Measurements from ENCODE around the gene MOB1B.

MOB1B gene

DNA sequence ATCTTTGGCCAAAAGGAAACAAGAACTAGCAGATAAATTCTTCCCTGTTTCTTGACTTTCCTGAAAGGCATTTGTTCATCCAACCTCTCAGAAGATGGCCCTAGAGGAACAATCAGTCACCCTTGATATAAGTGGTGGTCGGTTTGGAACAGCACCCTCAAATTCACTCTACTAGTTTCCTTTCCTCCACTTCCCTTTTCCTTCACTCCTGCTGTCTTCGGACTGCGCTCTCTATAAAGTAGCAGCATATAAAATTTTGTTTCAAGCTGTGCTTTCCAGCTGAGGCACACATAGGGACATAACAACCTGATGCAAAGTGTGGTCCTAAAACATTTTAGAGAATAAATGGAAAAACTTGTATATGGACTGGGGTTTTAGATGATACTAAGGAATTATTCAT lies 29.0 kb upstream of the MOB1B start:
- H3K4me3 ChIP-seq (ENCODE audit: low read depth, low read length) = no peak overlapping the region
- in situ Hi-C loops (cut with HindIII; ENCODE audit: low sequenced_read_pairs) = no loop called here
- TF ChIP-seq, protein P1, sequence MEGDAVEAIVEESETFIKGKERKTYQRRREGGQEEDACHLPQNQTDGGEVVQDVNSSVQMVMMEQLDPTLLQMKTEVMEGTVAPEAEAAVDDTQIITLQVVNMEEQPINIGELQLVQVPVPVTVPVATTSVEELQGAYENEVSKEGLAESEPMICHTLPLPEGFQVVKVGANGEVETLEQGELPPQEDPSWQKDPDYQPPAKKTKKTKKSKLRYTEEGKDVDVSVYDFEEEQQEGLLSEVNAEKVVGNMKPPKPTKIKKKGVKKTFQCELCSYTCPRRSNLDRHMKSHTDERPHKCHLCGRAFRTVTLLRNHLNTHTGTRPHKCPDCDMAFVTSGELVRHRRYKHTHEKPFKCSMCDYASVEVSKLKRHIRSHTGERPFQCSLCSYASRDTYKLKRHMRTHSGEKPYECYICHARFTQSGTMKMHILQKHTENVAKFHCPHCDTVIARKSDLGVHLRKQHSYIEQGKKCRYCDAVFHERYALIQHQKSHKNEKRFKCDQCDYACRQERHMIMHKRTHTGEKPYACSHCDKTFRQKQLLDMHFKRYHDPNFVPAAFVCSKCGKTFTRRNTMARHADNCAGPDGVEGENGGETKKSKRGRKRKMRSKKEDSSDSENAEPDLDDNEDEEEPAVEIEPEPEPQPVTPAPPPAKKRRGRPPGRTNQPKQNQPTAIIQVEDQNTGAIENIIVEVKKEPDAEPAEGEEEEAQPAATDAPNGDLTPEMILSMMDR (IDR thresholded peaks at IDR 0.05; ENCODE audit: low read depth, low read length) = no peak
- no peak for DNase-seq (ENCODE audit: low read depth, low spot score)

DNA sequence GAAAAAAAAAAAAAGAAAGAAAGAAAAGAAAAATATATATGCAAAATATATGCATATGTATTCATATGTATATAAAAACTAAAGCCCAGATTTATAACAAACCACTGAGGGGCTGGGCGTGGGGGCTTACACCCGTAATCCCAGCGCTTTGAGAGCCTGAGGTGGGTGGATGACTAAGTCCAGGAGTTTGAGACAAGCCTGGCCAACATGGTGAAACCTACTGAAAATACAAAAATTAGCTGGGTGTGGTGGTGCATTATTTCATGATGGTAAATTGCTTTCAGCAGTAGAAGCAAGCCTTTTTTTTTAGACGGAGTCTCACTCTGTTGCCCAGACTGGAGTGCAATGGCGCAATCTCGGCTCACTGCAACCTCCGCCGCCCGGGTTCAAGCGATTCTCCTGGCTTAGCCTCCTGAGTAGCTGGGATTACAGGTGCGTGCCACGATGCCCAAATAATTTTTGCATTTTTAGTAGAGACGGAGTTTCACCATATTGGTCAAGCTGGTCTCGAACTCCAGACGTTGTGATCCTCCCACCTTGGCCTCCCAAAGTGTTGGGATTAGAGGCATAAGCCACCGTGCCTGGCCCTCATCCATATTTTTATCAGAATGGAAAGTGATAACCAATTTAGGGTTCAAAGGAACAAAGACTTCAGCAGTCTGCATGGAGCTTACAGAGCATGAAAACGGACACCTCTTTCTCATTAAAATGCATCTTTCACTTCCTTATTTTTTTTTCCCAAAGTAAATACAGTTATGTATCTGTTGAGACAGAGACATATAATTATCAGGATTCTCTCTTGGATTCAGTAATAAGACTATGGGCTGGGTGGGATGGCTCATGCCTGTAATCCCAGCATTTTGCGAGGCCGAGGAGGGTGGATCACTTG lies 27.7 kb upstream of the MOB1B start:
- TF ChIP-seq, protein P1 (IDR thresholded peaks at IDR 0.05; ENCODE audit: low read depth, low read length) = no peak

DNA sequence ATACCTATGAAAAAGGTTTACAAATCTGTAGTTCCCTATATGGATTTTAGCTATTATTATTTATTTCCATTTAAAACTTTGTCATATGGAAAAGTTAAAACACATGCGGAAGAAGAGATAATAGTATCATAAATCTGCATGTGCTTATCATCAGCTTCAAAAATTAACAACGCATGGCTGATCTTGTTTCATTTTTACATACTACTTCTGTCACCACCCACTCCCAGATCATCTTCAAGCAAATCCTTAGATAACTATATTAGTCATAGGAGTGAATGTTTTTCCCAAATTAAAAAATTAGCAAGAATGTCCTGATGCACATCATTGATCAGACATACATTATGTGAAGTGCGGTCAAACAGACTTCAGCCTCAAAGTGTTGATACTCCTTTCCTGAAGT lies 24.6 kb upstream of the MOB1B start:
- TF ChIP-seq, protein P1 (IDR thresholded peaks at IDR 0.05; ENCODE audit: low read depth, low read length) = no peak
- no peak for DNase-seq (ENCODE audit: low read depth, low spot score)
- in situ Hi-C loops (cut with HindIII; ENCODE audit: low sequenced_read_pairs) = no loop called here

More for the DNA sequence above, 27.7 kb upstream of the MOB1B start:
- H3K4me3 ChIP-seq (ENCODE audit: low read depth, low read length) = no peak overlapping the region
- DNase-seq (ENCODE audit: low read depth, low spot score) = no peak
- in situ Hi-C loops (cut with HindIII; ENCODE audit: low sequenced_read_pairs) = no loop called here

DNA sequence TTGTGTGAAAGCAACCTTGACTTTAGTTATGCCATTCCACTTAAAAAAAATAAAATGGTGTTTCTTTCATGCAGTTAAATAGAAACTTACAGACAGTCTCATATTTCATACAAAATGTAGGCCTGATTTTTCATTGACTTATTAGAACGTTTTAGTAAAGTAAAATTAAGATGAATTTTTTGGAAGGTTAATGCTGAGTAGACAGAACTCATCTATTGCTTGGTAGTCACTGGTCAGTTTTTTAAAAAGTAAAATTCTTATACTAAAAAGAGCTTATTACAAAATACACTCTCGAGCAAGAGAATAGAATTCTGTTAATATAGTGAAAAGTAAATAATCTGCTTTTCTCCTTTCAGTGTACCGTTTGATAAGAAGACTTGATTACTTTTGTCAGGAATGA lies 21.4 kb upstream of the MOB1B start:
- in situ Hi-C loops (cut with HindIII; ENCODE audit: low sequenced_read_pairs) = no loop called here
- TF ChIP-seq, protein P1 (IDR thresholded peaks at IDR 0.05; ENCODE audit: low read depth, low read length) = no peak
- H3K4me3 ChIP-seq (ENCODE audit: low read depth, low read length) = no peak overlapping the region
- no peak for DNase-seq (ENCODE audit: low read depth, low spot score)

More for the DNA sequence above, 24.6 kb upstream of the MOB1B start:
- no peak overlapping the region for H3K4me3 ChIP-seq (ENCODE audit: low read depth, low read length)

DNA sequence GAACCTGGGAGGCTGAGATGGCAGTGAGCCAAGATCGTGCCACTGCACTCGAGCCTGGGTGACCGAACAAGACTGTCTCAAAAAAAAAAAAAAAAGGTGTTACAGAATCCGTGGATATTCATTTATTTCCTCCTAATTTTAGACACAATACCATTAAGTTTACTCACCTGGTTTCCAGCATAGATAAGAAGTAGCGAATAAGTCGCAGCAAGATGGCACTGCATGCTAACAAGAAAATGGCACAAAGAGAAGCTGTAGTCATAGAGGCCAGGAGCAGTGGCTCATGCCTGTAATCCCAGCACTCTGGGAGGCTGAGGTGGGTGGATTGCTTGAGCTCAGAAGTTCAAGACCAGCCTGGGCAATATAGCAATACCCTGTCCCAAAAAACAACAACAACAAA lies 17.0 kb upstream of the MOB1B start:
- H3K4me3 ChIP-seq (ENCODE audit: low read depth, low read length) = no peak overlapping the region
- in situ Hi-C loops (cut with HindIII; ENCODE audit: low sequenced_read_pairs) = no loop called here
- no peak for DNase-seq (ENCODE audit: low read depth, low spot score)
- TF ChIP-seq, protein P1 (IDR thresholded peaks at IDR 0.05; ENCODE audit: low read depth, low read length) = no peak

DNA sequence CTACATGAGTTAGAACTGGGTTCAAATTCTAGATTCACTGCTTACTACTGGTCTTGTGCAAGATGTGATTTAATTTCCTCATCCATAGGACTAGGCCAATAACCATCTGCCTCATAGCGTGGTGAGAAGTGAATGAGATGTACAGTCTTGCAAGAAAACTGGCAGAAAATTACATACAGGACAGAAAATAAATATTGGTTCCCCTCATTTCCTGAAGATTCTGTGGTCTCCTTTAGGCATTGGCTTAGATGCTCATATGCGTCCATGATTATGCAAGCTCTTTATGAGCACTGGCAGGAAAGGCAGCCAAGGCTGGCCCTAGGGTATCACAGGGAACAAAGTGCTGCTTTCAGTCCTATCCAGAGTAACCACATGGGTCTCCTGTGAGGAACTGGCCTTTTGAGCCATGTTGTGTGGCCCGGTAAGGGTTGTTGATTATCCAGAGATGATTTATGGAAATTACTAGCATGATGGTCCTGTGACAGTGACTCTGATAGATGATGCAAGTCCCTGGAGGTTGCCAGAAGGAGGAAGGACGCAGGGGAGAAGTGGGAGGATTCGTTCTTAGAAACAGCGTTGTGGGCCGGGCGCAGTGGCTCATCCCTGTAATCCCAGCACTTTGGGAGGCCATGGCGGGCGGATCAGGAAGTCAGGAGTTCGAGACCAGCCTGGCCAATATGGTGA lies 9.9 kb upstream of the MOB1B start:
- no peak overlapping the region for H3K4me3 ChIP-seq (ENCODE audit: low read depth, low read length)
- in situ Hi-C loops (cut with HindIII; ENCODE audit: low sequenced_read_pairs) = no loop called here
- no peak for DNase-seq (ENCODE audit: low read depth, low spot score)
- TF ChIP-seq, protein P1 (IDR thresholded peaks at IDR 0.05; ENCODE audit: low read depth, low read length) = no peak

All from astrocyte of the spinal cord (primary cell).